Bladder microvascular endothelial cell (primary cell): ENCODE results near the gene MLXIPL. TPM values are rescaled to one million over a fixed set of nuclear protein-coding genes. Genes with fewer than 3 reads are reported as not detected.

Experiments used
- total RNA-seq: library from RNA; depleted of rRNA; stranded (reverse); fragments of >200 nt; gene quantifications from 2 replicates; pipeline ENCODE4 v1.2.3, GENCODE V29; 2014

MLXIPL gene, protein sequence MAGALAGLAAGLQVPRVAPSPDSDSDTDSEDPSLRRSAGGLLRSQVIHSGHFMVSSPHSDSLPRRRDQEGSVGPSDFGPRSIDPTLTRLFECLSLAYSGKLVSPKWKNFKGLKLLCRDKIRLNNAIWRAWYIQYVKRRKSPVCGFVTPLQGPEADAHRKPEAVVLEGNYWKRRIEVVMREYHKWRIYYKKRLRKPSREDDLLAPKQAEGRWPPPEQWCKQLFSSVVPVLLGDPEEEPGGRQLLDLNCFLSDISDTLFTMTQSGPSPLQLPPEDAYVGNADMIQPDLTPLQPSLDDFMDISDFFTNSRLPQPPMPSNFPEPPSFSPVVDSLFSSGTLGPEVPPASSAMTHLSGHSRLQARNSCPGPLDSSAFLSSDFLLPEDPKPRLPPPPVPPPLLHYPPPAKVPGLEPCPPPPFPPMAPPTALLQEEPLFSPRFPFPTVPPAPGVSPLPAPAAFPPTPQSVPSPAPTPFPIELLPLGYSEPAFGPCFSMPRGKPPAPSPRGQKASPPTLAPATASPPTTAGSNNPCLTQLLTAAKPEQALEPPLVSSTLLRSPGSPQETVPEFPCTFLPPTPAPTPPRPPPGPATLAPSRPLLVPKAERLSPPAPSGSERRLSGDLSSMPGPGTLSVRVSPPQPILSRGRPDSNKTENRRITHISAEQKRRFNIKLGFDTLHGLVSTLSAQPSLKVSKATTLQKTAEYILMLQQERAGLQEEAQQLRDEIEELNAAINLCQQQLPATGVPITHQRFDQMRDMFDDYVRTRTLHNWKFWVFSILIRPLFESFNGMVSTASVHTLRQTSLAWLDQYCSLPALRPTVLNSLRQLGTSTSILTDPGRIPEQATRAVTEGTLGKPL
- total RNA-seq, result not detected in 2 replicates

DNA sequence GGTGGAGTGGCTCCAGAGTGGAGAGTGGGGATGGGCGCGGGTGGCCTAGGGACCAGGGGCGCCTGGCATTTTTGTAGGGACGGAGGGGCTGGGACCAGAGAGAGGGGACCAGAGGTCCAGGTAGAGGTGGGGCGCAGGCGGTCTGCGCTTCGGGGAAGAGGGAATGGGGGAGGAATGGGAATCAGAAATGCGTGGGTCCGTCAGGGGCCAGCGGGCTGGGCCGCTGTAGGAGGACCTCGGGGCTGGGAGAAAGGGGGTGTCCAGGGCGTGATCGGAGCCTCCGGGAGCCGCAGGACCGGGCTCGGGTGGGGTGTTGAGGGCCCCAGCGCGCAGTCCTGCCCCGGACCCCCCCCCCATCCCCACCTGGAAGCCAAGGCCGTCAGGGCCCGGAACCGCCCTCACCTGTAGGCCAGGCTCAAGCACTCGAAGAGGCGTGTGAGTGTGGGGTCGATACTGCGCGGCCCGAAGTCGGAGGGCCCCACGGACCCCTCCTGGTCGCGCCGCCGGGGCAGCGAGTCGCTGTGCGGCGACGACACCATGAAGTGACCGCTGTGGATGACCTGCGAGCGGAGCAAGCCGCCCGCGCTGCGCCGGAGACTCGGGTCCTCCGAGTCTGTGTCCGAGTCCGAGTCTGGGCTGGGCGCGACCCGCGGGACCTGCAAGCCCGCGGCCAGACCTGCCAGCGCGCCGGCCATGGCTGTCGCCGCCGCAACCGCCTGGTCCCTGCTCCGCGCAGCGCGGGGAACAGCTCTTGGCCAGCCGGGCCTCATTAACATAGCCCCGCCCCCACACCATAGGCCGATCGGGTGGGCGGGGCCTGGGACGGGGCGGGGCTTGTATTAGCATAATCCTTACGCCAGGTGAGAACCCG lies at the start of gene MLXIPL:
Gene MLXIPL, minus strand, starts transcription at position 725 of the 871 bp plus-strand sequence. Its CDS starts 30 bp downstream, at position 695.

DNA sequence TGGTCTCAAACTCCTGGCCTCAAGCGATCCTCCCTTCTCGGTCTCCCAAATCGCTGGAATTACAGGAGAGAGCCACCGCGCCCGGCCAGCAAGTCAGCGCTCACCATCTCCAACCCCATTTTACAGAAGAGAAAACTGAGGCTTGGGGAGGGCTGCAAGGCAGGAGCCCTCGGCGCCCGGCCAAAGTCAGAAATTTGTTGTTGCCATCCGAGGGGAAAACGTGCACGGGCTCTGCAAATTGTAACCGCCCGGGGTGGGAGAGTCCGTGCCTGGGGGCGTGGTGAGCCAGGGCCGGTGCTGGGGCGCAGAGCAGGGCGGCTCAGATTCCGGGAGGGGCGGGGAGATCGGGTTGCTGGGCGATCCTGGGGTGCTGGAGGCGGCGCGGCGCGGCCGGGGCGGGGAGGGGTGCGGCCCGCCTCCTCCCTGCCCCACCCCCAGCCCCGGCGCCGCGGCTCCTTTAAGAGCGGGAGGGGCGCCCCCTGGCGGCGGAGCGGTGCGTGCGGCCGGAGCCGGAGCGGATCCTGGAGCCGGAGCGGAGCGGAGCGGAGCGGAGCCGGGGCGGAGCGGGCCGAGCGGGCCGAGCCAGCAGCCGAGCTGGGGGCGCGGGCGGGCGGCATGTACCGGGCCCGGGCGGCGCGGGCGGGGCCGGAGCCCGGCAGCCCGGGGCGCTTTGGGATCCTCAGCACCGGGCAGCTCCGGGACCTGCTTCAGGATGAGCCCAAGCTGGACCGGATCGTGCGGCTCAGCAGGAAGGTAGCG lies 43.2 kb upstream of the MLXIPL start, which contains the start of gene VPS37D:
Gene VPS37D, plus strand, starts transcription at position 488 of the 759 bp plus-strand sequence. Its CDS starts 128 bp downstream, at position 616.

GRCh38 chr7:73578342-73579128 lies 45.8 kb downstream of the MLXIPL start, which contains the start of gene TBL2:
Gene TBL2, minus strand, starts transcription at chr7:73578579. Its CDS starts 30 bp downstream, at chr7:73578549.

GRCh38 chr7:73557397-73558257 lies 66.7 kb downstream of the MLXIPL start, which contains the start of gene BCL7B:
Gene BCL7B, minus strand, starts transcription at chr7:73557690. Its CDS starts 112 bp downstream, at chr7:73557578.

Other genes with a start within 250 kb of the MLXIPL start
- 0.65 and 2.1 TPM in 2 replicates for gene FZD9, start 190.7 kb downstream of the MLXIPL start, total RNA-seq
- 33.5 and 59.8 TPM in 2 replicates for gene BAZ1B, start 102.2 kb downstream of the MLXIPL start, total RNA-seq
- 19.9 and 20.6 TPM in 2 replicates for gene BCL7B, start 66.8 kb downstream of the MLXIPL start, total RNA-seq
- gene TBL2, start 45.9 kb downstream of the MLXIPL start, total RNA-seq, result 42.6 and 69.5 TPM in 2 replicates
- gene VPS37D, start 43.3 kb upstream of the MLXIPL start, total RNA-seq, result 1.6 and 2.4 TPM in 2 replicates
- 0.81 and 2.4 TPM in 2 replicates for gene DNAJC30, start 58.9 kb upstream of the MLXIPL start, total RNA-seq
- 32.9 and 36.8 TPM in 2 replicates for gene BUD23, start 59.1 kb upstream of the MLXIPL start, total RNA-seq
- gene STX1A, start 95.1 kb upstream of the MLXIPL start, total RNA-seq, result 6.2 and 13.2 TPM in 2 replicates
- gene ABHD11, start 114.3 kb upstream of the MLXIPL start, total RNA-seq, result 6.5 and 9.4 TPM in 2 replicates
- 0.32 and 2.6 TPM in 2 replicates for gene CLDN3, start 145.7 kb upstream of the MLXIPL start, total RNA-seq
- 0.06 and 0.16 TPM in 2 replicates for gene CLDN4, start 206.5 kb upstream of the MLXIPL start, total RNA-seq
- gene METTL27, start 218.0 kb upstream of the MLXIPL start, total RNA-seq, result 2.9 and 4.0 TPM in 2 replicates
- 0.13 TPM in 1 of 2 replicates, not detected in the other for gene TMEM270, start 236.6 kb upstream of the MLXIPL start, total RNA-seq